ENCODE results near the gene KLHL24.
A peak's percentile ranks its signal among the peaks of the same experiment; 100 is the strongest.
"Not testable (repeated sequence)": the region's sequence is repeated elsewhere in the genome, so short reads cannot be mapped to it uniquely, and the experiment has no call there.

The KLHL24 gene

GRCh38 chr3:183697610-183698317 lies 62.3 kb downstream of the KLHL24 start, which contains the start of gene YEATS2:
Gene YEATS2, plus strand, starts transcription at chr3:183697797. Its CDS starts 17,366 bp downstream, at chr3:183715163.
- no peaks in the 10 kb centered on the region for H3K9me3 Mint-ChIP-seq (ENCODE audit: low read depth)
- H3K4me1 Mint-ChIP-seq (ENCODE audit: low read depth) = peaks cover 35% of the 10 kb centered on the region
- no peaks in the 10 kb centered on the region for H3K27me3 Mint-ChIP-seq
- H3K36me3 Mint-ChIP-seq = peaks cover 7% of the 10 kb centered on the region
- peak within 1 kb of the TSS; percentile 94 for H3K4me3 Mint-ChIP-seq
- peak within 1 kb of the TSS; percentile 94 for H3K27ac Mint-ChIP-seq

GRCh38 chr3:183698318-183698751 lies 62.9 kb downstream of the KLHL24 start:
- Mint-ChIP-seq H3K27me3 (no peaks in the 10 kb centered on the region), H3K27ac (peak overlapping the region; percentile 86), H3K4me3 (peak overlapping the region; percentile 90), H3K4me1 (ENCODE audit: low read depth) (peaks cover 36% of the 10 kb centered on the region), H3K9me3 (ENCODE audit: low read depth) (no peaks in the 10 kb centered on the region), H3K36me3 (peaks cover 7% of the 10 kb centered on the region)

GRCh38 chr3:183698756-183699155 lies 63.3 kb downstream of the KLHL24 start:
- no peaks in the 10 kb centered on the region for H3K27me3 Mint-ChIP-seq
- H3K4me1 Mint-ChIP-seq (ENCODE audit: low read depth) = peaks cover 37% of the 10 kb centered on the region
- peak overlapping the region; percentile 90 for H3K4me3 Mint-ChIP-seq
- no peaks in the 10 kb centered on the region for H3K9me3 Mint-ChIP-seq (ENCODE audit: low read depth)
- H3K27ac Mint-ChIP-seq = peak overlapping the region; percentile 86
- peaks cover 7% of the 10 kb centered on the region for H3K36me3 Mint-ChIP-seq

- Mint-ChIP-seq H3K27ac (peak overlapping the region; percentile 86), H3K36me3 (peaks cover 9% of the 10 kb centered on the region), H3K4me3 (peak overlapping the region; percentile 90), H3K9me3 (ENCODE audit: low read depth) (no peaks in the 10 kb centered on the region), H3K27me3 (no peaks in the 10 kb centered on the region), H3K4me1 (ENCODE audit: low read depth) (peaks cover 41% of the 10 kb centered on the region)
Observed at GRCh38 chr3:183699238-183699947, 64.0 kb downstream of the KLHL24 start.

GRCh38 chr3:183701744-183702143 lies 66.3 kb downstream of the KLHL24 start:
- no peak overlapping the region for H3K4me3 Mint-ChIP-seq
- H3K9me3 Mint-ChIP-seq (ENCODE audit: low read depth) = no peaks in the 10 kb centered on the region
- H3K4me1 Mint-ChIP-seq (ENCODE audit: low read depth) = peaks cover 47% of the 10 kb centered on the region
- H3K27ac Mint-ChIP-seq = no peak overlapping the region
- no peaks in the 10 kb centered on the region for H3K27me3 Mint-ChIP-seq
- H3K36me3 Mint-ChIP-seq = peaks cover 10% of the 10 kb centered on the region

- H3K27ac Mint-ChIP-seq; H3K27me3 Mint-ChIP-seq; H3K36me3 Mint-ChIP-seq; H3K4me3 Mint-ChIP-seq; H3K9me3 Mint-ChIP-seq (ENCODE audit: low read depth): not testable (repeated sequence)
- peaks cover 41% of the 10 kb centered on the region for H3K4me1 Mint-ChIP-seq (ENCODE audit: low read depth)
Observed at GRCh38 chr3:183703892-183704291, 68.5 kb downstream of the KLHL24 start.

GRCh38 chr3:183710231-183710630 lies 74.8 kb downstream of the KLHL24 start:
- Mint-ChIP-seq H3K27me3 (no peaks in the 10 kb centered on the region), H3K4me1 (ENCODE audit: low read depth) (peaks cover 12% of the 10 kb centered on the region), H3K36me3 (peaks cover 3% of the 10 kb centered on the region), H3K4me3 (no peak overlapping the region), H3K9me3 (ENCODE audit: low read depth) (no peaks in the 10 kb centered on the region), H3K27ac (no peak overlapping the region)

- Mint-ChIP-seq H3K36me3 (peaks cover 3% of the 10 kb centered on the region), H3K9me3 (ENCODE audit: low read depth) (no peaks in the 10 kb centered on the region), H3K4me1 (ENCODE audit: low read depth) (peaks cover 6% of the 10 kb centered on the region), H3K27ac (no peak overlapping the region), H3K27me3 (no peaks in the 10 kb centered on the region), H3K4me3 (no peak overlapping the region)
Observed at GRCh38 chr3:183711516-183711915, 76.1 kb downstream of the KLHL24 start.

GRCh38 chr3:183714622-183715021 lies 79.2 kb downstream of the KLHL24 start:
- Mint-ChIP-seq H3K27ac (no peak overlapping the region), H3K36me3 (peaks cover 6% of the 10 kb centered on the region), H3K9me3 (ENCODE audit: low read depth) (no peaks in the 10 kb centered on the region), H3K4me3 (no peak overlapping the region), H3K4me1 (ENCODE audit: low read depth) (peaks cover 3% of the 10 kb centered on the region), H3K27me3 (no peaks in the 10 kb centered on the region)

- peaks cover 11% of the 10 kb centered on the region for H3K36me3 Mint-ChIP-seq
- H3K27ac Mint-ChIP-seq = no peak overlapping the region
- H3K4me1 Mint-ChIP-seq (ENCODE audit: low read depth) = no peaks in the 10 kb centered on the region
- H3K4me3 Mint-ChIP-seq = no peak overlapping the region
- H3K27me3 Mint-ChIP-seq = no peaks in the 10 kb centered on the region
- no peaks in the 10 kb centered on the region for H3K9me3 Mint-ChIP-seq (ENCODE audit: low read depth)
Observed at GRCh38 chr3:183718012-183718411, 82.6 kb downstream of the KLHL24 start.

- H3K4me3 Mint-ChIP-seq = no peak overlapping the region
- no peaks in the 10 kb centered on the region for H3K4me1 Mint-ChIP-seq (ENCODE audit: low read depth)
- peaks cover 24% of the 10 kb centered on the region for H3K36me3 Mint-ChIP-seq
- H3K9me3 Mint-ChIP-seq (ENCODE audit: low read depth) = no peaks in the 10 kb centered on the region
- H3K27ac Mint-ChIP-seq = no peak overlapping the region
- no peaks in the 10 kb centered on the region for H3K27me3 Mint-ChIP-seq
Observed at GRCh38 chr3:183725387-183725786, 90.0 kb downstream of the KLHL24 start.

GRCh38 chr3:183728204-183728603 lies 92.8 kb downstream of the KLHL24 start:
- Mint-ChIP-seq H3K27me3 (no peaks in the 10 kb centered on the region), H3K9me3 (ENCODE audit: low read depth) (no peaks in the 10 kb centered on the region), H3K36me3 (peaks cover 22% of the 10 kb centered on the region), H3K27ac (no peak overlapping the region), H3K4me1 (ENCODE audit: low read depth) (no peaks in the 10 kb centered on the region), H3K4me3 (no peak overlapping the region)

- no peaks in the 10 kb centered on the region for H3K4me1 Mint-ChIP-seq (ENCODE audit: low read depth)
- H3K27me3 Mint-ChIP-seq = no peaks in the 10 kb centered on the region
- no peak overlapping the region for H3K4me3 Mint-ChIP-seq
- peaks cover 21% of the 10 kb centered on the region for H3K36me3 Mint-ChIP-seq
- no peak overlapping the region for H3K27ac Mint-ChIP-seq
- no peaks in the 10 kb centered on the region for H3K9me3 Mint-ChIP-seq (ENCODE audit: low read depth)
Observed at GRCh38 chr3:183730361-183730760, 94.9 kb downstream of the KLHL24 start.

- no peaks in the 10 kb centered on the region for H3K9me3 Mint-ChIP-seq (ENCODE audit: low read depth)
- H3K4me1 Mint-ChIP-seq (ENCODE audit: low read depth) = no peaks in the 10 kb centered on the region
- peaks cover 15% of the 10 kb centered on the region for H3K36me3 Mint-ChIP-seq
- H3K4me3 Mint-ChIP-seq = no peak overlapping the region
- H3K27me3 Mint-ChIP-seq = no peaks in the 10 kb centered on the region
- no peak overlapping the region for H3K27ac Mint-ChIP-seq
Observed at GRCh38 chr3:183731611-183732010, 96.2 kb downstream of the KLHL24 start.

GRCh38 chr3:183733553-183733952 lies 98.1 kb downstream of the KLHL24 start:
- H3K4me3 Mint-ChIP-seq = no peak overlapping the region
- peaks cover 23% of the 10 kb centered on the region for H3K36me3 Mint-ChIP-seq
- no peak overlapping the region for H3K27ac Mint-ChIP-seq
- H3K4me1 Mint-ChIP-seq (ENCODE audit: low read depth) = no peaks in the 10 kb centered on the region
- H3K9me3 Mint-ChIP-seq (ENCODE audit: low read depth) = no peaks in the 10 kb centered on the region
- no peaks in the 10 kb centered on the region for H3K27me3 Mint-ChIP-seq

Measured in activated naive CD8-positive, alpha-beta T cell (primary cell).